DOHH2 (cell line): Measurements from ENCODE around the gene MGRN1.

ENCODE experiments used
- H3F3A ChIP-seq: fragments of 200-600 bp; sonication (generic), shearing (Covaris generic); 2 replicates; pipeline ENCODE4 v1.6.0; 2016; ENCODE audit warnings: antibody characterized with exemption, mild to moderate bottlenecking; ENCODE audit not compliant: control insufficient read depth, insufficient read depth
- H3K27ac ChIP-seq: fragments of 200-600 bp; sonication (generic); 2 replicates; pipeline ENCODE4 v1.5.1; 2014; ENCODE audit warnings: low read depth, mild to moderate bottlenecking, low read length, moderate library complexity
- H3K27me3 ChIP-seq: fragments of 200-600 bp; sonication (generic); 2 replicates; pipeline ENCODE4 v1.6.1; 2014; ENCODE audit warnings: mild to moderate bottlenecking, low read length, mixed read lengths; ENCODE audit not compliant: control insufficient read depth
- H3K36me3 ChIP-seq: fragments of 200-600 bp; sonication (generic); 2 replicates; pipeline ENCODE4 v1.6.1; 2014; ENCODE audit warnings: mild to moderate bottlenecking, low read length, moderate library complexity, mixed read lengths; ENCODE audit not compliant: control insufficient read depth
- H3K4me1 ChIP-seq: fragments of 200-600 bp; sonication (generic); 2 replicates; pipeline ENCODE4 v1.6.1; 2014; ENCODE audit warnings: mild to moderate bottlenecking, low read length, mixed read lengths; ENCODE audit not compliant: control insufficient read depth
- H3K4me2 ChIP-seq: fragments of 200-600 bp; sonication (generic); 2 replicates; pipeline ENCODE4 v1.6.0; 2014; ENCODE audit warnings: mild to moderate bottlenecking, low read length, moderate library complexity
- H3K4me3 ChIP-seq: fragments of 200-600 bp; sonication (generic); 2 replicates; pipeline ENCODE4 v1.5.1; 2014; ENCODE audit warnings: mild to moderate bottlenecking, low read length, mixed read lengths
- H3K79me2 ChIP-seq: fragments of 200-600 bp; sonication (generic); 2 replicates; pipeline ENCODE4 v1.6.1; 2014; ENCODE audit warnings: mild to moderate bottlenecking, low read length, mixed read lengths; ENCODE audit not compliant: control insufficient read depth
- H3K9me2 ChIP-seq: fragments of 200-600 bp; sonication (generic); replicated peaks from 2 replicates; pipeline ENCODE4 v1.6.1; 2014; ENCODE audit warnings: mild to moderate bottlenecking, low read length, mixed read lengths; ENCODE audit not compliant: control insufficient read depth
- H3K9me3 ChIP-seq: fragments of 200-600 bp; sonication (generic); 2 replicates; pipeline ENCODE4 v1.6.1; 2014; ENCODE audit warnings: antibody characterized with exemption, low read length, mixed read lengths; ENCODE audit not compliant: control insufficient read depth, insufficient read depth
- H4K20me1 ChIP-seq: fragments of 200-600 bp; sonication (generic); 2 replicates; pipeline ENCODE4 v1.6.0; 2014; ENCODE audit warnings: low read depth, mild to moderate bottlenecking, antibody characterized with exemption, low read length, moderate library complexity; ENCODE audit not compliant: control insufficient read depth, insufficient read depth
- CTCF ChIP-seq: fragments of 200-600 bp; sonication (generic); IDR thresholded peaks from one replicate; pipeline ENCODE4 v1.5.1; 2014; ENCODE audit warnings: antibody characterized with exemption, mild to moderate bottlenecking, low read depth, low read length; ENCODE audit not compliant: poor library complexity, severe bottlenecking
- EZH2phosphoT487 ChIP-seq: fragments of 200-600 bp; sonication (generic); IDR thresholded peaks from 2 replicates; pipeline ENCODE4 v1.6.1; 2017; ENCODE audit warnings: borderline replicate concordance, mild to moderate bottlenecking, antibody characterized with exemption, low read length, moderate library complexity, mixed read lengths

Gene MGRN1

DNA sequence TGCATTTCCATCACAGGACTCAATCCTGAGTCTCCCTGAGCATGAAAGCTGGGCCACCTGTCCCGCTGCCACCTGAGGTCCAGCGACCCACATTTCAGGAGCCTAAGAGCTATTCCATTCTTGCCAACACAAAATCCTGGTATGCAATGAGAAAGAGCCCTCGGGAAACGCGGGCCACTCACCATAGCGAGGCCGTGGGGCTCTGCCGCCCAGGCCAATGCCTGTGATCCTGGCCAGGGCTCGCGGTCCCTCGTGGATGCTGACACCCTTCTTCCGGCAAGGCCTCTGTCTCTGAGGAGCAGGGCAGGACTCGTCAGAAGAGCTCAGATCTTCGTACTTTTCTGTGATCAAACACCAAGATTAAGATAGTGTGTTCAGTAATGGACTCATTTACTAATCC lies 80.3 kb downstream of the MGRN1 start:
- Histone ChIP-seq H3K36me3 (peaks cover 6% of the 10 kb centered on the region), H3K27me3 (no peaks in the 10 kb centered on the region), H3F3A (no peaks in the 10 kb centered on the region), H3K4me3 (no peak overlapping the region), H3K9me3 (no peaks in the 10 kb centered on the region), H3K4me2 (no peak overlapping the region), H3K4me1 (no peaks in the 10 kb centered on the region), H4K20me1 (no peaks in the 10 kb centered on the region), H3K9me2 (no peaks in the 10 kb centered on the region), H3K79me2 (no peaks in the 10 kb centered on the region), H3K27ac (no peak overlapping the region)
- TF ChIP-seq EZH2phosphoT487, result no peak
- TF ChIP-seq CTCF, result no peak

DNA sequence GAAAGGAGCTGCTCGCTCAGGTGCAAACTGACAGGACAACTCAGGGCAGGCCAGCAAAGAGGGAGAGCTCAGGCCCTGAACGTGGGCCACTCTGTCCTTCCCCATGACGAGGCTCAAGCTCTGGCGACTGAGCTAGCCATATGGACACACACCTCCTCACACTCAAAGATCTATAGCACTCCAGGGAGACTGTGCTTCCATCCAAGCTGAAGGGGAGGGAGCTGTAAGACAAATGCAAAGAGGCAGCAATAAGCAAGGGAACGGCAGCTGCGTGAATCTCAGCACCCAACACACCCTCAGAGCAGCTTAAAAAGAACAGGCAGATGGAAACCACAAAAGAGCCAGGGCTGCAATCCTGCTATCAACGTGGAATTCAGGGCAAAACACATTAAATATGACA lies 82.2 kb downstream of the MGRN1 start:
- H3K36me3 ChIP-seq, result peaks cover 6% of the 10 kb centered on the region

DNA sequence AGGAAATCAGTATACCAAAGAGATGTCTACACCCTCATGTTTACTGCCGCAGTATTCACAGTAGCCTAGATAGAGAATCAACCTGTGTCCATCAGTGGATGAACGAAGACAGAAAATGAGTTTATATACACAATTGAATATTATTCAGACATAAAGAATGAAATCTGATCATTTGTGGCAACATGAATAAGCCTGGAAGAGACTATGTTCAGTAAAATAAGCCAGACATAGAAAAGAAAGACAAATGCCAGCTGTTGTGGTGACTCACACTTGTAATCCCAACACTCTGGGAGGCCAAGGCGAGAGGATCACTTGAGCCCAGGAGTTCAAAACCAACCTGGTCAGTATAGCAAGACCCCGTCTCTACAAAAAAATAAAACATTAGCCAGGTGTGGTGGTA lies 84.9 kb downstream of the MGRN1 start:
- Histone ChIP-seq H3K9me3 (no peaks in the 10 kb centered on the region), H3K27me3 (no peaks in the 10 kb centered on the region), H3K9me2 (no peaks in the 10 kb centered on the region), H3K4me3 (no peak overlapping the region), H4K20me1 (no peaks in the 10 kb centered on the region), H3K36me3 (peaks cover 8% of the 10 kb centered on the region), H3K27ac (no peak overlapping the region), H3K4me1 (no peaks in the 10 kb centered on the region), H3K4me2 (no peak overlapping the region), H3F3A (no peaks in the 10 kb centered on the region), H3K79me2 (no peaks in the 10 kb centered on the region)
- TF ChIP-seq EZH2phosphoT487, result no peak
- TF ChIP-seq CTCF, result no peak

More for the DNA sequence above, 82.2 kb downstream of the MGRN1 start:
- Histone ChIP-seq H3K4me2 (no peak overlapping the region), H3K27ac (no peak overlapping the region), H3K27me3 (no peaks in the 10 kb centered on the region), H4K20me1 (no peaks in the 10 kb centered on the region), H3K4me1 (no peaks in the 10 kb centered on the region), H3K79me2 (no peaks in the 10 kb centered on the region), H3K9me3 (no peaks in the 10 kb centered on the region), H3K4me3 (no peak overlapping the region), H3K9me2 (no peaks in the 10 kb centered on the region), H3F3A (no peaks in the 10 kb centered on the region)
- no peak for TF ChIP-seq CTCF
- TF ChIP-seq EZH2phosphoT487, result no peak
